ENCODE results near the gene CELA3B.
"Not testable (repeated sequence)": the region's sequence is repeated elsewhere in the genome, so short reads cannot be mapped to it uniquely, and the experiment has no call there.

The CELA3B gene

DNA sequence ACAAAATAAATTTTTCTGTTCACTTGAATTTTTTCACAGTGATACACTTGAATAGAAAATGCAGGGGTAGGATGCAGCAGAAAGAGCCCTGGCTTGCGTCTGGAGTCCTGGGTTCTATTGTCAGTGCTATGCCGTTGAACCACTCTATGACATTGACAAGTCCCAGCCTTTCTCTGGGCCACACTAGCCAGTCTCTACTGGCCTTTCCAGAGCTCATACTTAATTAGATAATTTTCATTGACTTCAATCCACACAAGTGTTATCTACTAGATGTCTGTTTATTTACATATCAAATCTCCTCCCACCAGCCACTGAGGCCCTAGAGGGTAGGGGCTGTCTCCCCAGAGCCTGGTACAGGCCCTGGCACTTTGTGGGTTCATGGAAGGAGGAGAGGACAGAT is 15.5 kb upstream of the CELA3B start:
- TF ChIP-seq CTCF (IDR thresholded peaks at IDR 0.05; ENCODE audit: extremely low read depth, missing control alignments): no peak

GRCh38 chr1:21961799-21962198 is 15.0 kb upstream of the CELA3B start:
- TF ChIP-seq CTCF (IDR thresholded peaks at IDR 0.05; ENCODE audit: extremely low read depth, missing control alignments): no peak
- DNase-seq (ENCODE audit: low spot score): no peak

More for the DNA sequence above, 15.5 kb upstream of the CELA3B start:
- DNase-seq (ENCODE audit: low spot score): no peak

- peak; percentile 80 for DNase-seq (ENCODE audit: low spot score)
- peak; percentile 81 for TF ChIP-seq CTCF (IDR thresholded peaks at IDR 0.05; ENCODE audit: extremely low read depth, missing control alignments)
Observed at GRCh38 chr1:21963477-21964217, 13.2 kb upstream of the CELA3B start.

DNA sequence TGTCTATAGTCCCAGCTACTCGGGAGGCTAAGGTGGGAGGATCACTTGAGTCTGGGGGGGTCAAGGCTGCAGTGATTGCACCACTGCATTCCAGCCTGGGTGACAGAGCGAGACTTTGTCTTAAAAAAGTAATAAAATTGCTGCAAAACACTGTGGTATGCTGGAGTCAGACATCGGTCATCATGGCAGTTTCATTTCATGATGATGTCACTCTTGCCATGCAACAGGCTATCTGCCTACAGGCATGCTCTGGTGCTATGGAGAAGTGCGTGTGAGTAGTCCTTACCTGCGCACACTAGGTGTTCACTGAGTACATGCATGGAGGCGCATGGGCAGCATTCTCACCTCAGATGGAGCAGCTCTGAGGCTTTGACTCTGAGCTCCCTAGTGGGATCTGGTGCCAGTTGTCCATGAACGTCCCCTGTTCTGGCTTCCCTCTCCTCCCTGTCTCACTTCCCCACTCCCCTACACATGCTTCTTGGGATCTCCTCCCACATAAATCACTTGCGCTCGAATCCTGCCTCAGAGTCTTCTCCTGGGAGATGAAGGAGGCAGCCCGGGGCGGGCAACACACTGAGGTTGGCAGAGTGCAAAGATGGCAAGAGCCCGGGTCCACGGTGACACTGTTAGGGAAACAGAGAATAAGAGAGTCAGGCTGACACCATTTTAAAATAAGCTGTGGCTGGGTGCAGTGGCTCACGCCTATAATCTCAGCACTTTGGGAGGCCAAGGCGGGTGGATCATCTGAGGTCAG is 10.4 kb upstream of the CELA3B start:
- no peak for TF ChIP-seq CTCF (IDR thresholded peaks at IDR 0.05; ENCODE audit: extremely low read depth, missing control alignments)
- no peak for DNase-seq (ENCODE audit: low spot score)

DNA sequence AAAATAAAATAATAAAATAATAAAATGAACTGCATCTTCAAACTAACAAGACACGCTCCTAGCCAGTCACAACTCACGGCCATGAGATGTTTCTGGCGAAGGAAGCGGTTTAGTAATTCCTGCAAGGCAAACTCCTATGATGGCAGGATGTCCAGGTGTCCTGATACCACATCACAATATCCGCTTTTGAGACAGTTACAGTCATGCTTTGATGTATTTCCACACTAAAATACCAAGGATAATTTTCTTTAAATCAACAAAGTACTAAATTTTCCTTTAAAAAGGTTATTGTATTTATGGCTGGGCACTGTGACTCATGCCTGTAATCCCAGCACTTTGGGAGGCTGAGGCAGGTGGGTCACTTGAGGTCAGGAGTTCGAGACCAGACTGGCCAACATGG is 9.6 kb upstream of the CELA3B start:
- not testable (repeated sequence) for DNase-seq (ENCODE audit: low spot score)

DNA sequence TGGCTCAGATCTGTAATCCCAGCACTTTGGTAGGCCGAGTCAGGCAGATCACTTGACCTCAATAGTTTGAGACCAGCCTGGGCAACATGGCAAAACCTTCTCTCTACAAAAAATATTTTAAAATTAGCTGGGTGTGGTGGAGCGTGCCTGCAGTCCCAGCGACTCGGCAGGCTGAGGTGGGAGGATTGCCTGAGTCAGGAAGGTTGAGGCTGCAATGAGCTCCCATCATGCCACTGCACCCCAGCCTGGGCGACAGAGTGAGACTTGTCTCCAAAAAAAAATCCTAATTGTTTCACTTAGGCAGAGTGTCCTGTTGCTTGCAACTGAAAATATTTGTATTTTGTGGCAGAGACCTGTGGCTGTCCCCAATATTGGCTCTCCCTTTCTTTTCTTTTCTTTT is 7.8 kb upstream of the CELA3B start:
- DNase-seq (ENCODE audit: low spot score): not testable (repeated sequence)

- DNase-seq (ENCODE audit: low spot score): not testable (repeated sequence)
Observed at GRCh38 chr1:21970523-21970922, 6.3 kb upstream of the CELA3B start.

GRCh38 chr1:21972973-21973441 is 3.8 kb upstream of the CELA3B start:
- not testable (repeated sequence) for DNase-seq (ENCODE audit: low spot score)

- not testable (repeated sequence) for DNase-seq (ENCODE audit: low spot score)
Observed at GRCh38 chr1:21973948-21974347, 2.9 kb upstream of the CELA3B start.

DNA sequence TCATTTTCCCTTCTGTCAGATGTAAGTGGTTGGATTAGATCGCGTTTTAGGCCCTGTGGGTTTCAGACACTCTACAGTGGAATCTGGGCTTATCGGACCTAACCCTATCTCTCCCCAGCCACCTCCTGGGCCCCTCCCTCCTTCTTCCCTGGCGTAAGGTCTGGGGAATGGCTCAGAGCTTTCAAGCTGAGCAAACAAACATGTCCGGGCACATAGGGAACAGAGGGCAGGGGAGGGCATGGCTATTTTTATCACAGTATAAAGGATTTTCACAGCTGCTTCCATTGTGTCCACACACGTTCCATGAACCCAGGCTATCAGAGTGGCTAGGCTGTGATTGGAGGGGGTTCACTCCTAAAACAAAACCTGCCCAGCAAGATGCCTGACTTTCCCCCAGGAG is 2.1 kb upstream of the CELA3B start:
- DNase-seq (ENCODE audit: low spot score): not testable (repeated sequence)

GRCh38 chr1:21975296-21975695 is 1.5 kb upstream of the CELA3B start:
- not testable (repeated sequence) for DNase-seq (ENCODE audit: low spot score)

DNA sequence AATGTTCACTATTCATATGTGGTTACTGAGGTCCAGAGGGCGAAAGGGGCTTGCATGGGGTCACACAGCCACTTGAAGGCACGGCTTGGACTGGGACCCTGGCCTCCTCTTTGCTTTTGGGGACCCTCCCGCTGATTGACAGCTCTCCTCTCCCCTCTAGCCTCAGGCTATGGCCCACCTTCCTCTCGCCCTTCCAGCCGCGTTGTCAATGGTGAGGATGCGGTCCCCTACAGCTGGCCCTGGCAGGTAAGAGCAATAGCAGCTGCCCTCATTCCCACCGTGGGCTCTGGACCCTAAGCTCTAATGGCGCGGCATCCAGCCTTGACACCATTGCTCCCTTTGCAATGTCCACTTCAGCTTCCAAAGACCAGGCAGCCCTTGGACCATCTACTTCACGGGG is 1.4 kb downstream of the CELA3B start:
- not testable (repeated sequence) for DNase-seq (ENCODE audit: low spot score)

DNA sequence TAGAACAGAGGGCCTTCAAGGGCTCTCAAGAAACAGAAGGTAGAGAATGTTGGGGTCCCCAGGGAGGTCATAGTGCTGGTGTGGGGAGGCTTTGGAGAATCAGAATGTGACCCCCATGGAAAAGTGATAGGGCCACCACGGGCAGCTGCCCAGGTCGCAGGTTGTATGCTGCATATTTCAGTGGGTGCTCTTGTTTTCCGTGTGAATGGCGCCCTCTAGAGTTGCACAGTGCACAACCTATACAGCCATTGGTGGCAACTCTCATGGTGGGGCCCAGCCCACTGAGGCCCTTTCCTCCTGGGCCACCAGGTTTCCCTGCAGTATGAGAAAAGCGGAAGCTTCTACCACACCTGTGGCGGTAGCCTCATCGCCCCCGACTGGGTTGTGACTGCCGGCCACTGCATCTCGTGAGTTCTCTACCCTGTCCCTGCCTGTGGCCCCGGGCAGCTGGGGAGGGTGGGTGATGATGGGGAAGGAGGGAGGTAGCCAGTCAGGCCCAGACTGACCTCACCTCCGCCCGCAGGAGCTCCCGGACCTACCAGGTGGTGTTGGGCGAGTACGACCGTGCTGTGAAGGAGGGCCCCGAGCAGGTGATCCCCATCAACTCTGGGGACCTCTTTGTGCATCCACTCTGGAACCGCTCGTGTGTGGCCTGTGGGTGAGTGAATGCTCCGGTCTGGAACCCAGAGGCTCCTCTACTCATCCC is 3.8 kb downstream of the CELA3B start:
- DNase-seq (ENCODE audit: low spot score): not testable (repeated sequence)

GRCh38 chr1:21981253-21981652 is 4.4 kb downstream of the CELA3B start:
- not testable (repeated sequence) for DNase-seq (ENCODE audit: low spot score)

GRCh38 chr1:21982122-21982521 is 5.3 kb downstream of the CELA3B start:
- DNase-seq (ENCODE audit: low spot score): not testable (repeated sequence)

Measured in GM20000 (cell line).